Measurements from ENCODE around the gene DLK1.

- TF ChIP-seq, protein P1, sequence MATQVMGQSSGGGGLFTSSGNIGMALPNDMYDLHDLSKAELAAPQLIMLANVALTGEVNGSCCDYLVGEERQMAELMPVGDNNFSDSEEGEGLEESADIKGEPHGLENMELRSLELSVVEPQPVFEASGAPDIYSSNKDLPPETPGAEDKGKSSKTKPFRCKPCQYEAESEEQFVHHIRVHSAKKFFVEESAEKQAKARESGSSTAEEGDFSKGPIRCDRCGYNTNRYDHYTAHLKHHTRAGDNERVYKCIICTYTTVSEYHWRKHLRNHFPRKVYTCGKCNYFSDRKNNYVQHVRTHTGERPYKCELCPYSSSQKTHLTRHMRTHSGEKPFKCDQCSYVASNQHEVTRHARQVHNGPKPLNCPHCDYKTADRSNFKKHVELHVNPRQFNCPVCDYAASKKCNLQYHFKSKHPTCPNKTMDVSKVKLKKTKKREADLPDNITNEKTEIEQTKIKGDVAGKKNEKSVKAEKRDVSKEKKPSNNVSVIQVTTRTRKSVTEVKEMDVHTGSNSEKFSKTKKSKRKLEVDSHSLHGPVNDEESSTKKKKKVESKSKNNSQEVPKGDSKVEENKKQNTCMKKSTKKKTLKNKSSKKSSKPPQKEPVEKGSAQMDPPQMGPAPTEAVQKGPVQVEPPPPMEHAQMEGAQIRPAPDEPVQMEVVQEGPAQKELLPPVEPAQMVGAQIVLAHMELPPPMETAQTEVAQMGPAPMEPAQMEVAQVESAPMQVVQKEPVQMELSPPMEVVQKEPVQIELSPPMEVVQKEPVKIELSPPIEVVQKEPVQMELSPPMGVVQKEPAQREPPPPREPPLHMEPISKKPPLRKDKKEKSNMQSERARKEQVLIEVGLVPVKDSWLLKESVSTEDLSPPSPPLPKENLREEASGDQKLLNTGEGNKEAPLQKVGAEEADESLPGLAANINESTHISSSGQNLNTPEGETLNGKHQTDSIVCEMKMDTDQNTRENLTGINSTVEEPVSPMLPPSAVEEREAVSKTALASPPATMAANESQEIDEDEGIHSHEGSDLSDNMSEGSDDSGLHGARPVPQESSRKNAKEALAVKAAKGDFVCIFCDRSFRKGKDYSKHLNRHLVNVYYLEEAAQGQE (IDR thresholded peaks at IDR 0.05; ENCODE audit: low read depth): no peak
- no peak for TF ChIP-seq EGR1 (IDR thresholded peaks at IDR 0.05)
- no peak for TF ChIP-seq EP300 (IDR thresholded peaks at IDR 0.05; ENCODE audit: borderline replicate concordance)
- no peak for TF ChIP-seq YY1 (IDR thresholded peaks at IDR 0.05; ENCODE audit: low read depth)
- no peak for TF ChIP-seq FOXM1 (IDR thresholded peaks at IDR 0.05; ENCODE audit: borderline replicate concordance, low read depth)
Observed at GRCh38 chr14:100686858-100687257, 39.8 kb upstream of the DLK1 start.
